Measurements from ENCODE around the gene CDK10.

Gene CDK10

GRCh38 chr16:89716916-89717687 is 30.6 kb downstream of the CDK10 start:
- DNase-seq: no peak

- no peak for DNase-seq
Measured at GRCh38 chr16:89717688-89718505, 31.4 kb downstream of the CDK10 start.

- no peak for DNase-seq
Measured at GRCh38 chr16:89720551-89720812, 34.0 kb downstream of the CDK10 start.

GRCh38 chr16:89720813-89721545 is 34.5 kb downstream of the CDK10 start, which contains the start of the genes VPS9D1 and ZNF276:
Gene VPS9D1 (minus strand): TSS chr16:89720898. CDS start chr16:89720861, 37 bp downstream.
Gene ZNF276 (plus strand): TSS chr16:89721537. CDS start chr16:89721641, 104 bp downstream.
- DNase-seq: peak; percentile 91

- peak; percentile 87 for DNase-seq
Measured at GRCh38 chr16:89721546-89722391, 35.3 kb downstream of the CDK10 start.

- peak; percentile 76 for DNase-seq
Measured at GRCh38 chr16:89722392-89723278, 36.1 kb downstream of the CDK10 start.

GRCh38 chr16:89723279-89724250 is 37.1 kb downstream of the CDK10 start:
- DNase-seq: peak; percentile 79

- no peak for DNase-seq
Measured at GRCh38 chr16:89727406-89728120, 41.1 kb downstream of the CDK10 start.

GRCh38 chr16:89729293-89729692 is 42.8 kb downstream of the CDK10 start:
- DNase-seq: no peak

- DNase-seq: no peak
Measured at GRCh38 chr16:89729863-89730593, 43.5 kb downstream of the CDK10 start.

- DNase-seq: no peak
Measured at GRCh38 chr16:89730610-89731234, 44.2 kb downstream of the CDK10 start.

GRCh38 chr16:89732142-89732917 is 45.8 kb downstream of the CDK10 start:
- no peak for DNase-seq

- no peak for DNase-seq
Measured at GRCh38 chr16:89732918-89733242, 46.4 kb downstream of the CDK10 start.

- no peak for DNase-seq
Measured at GRCh38 chr16:89733322-89733721, 46.8 kb downstream of the CDK10 start.

GRCh38 chr16:89733792-89734191 is 47.3 kb downstream of the CDK10 start:
- no peak for DNase-seq

GRCh38 chr16:89736554-89736953 is 50.1 kb downstream of the CDK10 start:
- DNase-seq: no peak

- peak; percentile 54 for DNase-seq
Measured at GRCh38 chr16:89737341-89738071, 51.0 kb downstream of the CDK10 start.

All from stimulated activated CD4-positive, alpha-beta T cell treated with anti-CD3 and anti-CD28 coated beads, Interleukin-15, amount 100 ng/mL, for 24 hours (primary cell).